ENCODE measurements around the gene GLTP. TPM values are rescaled to one million over a fixed set of nuclear protein-coding genes. Genes with fewer than 3 reads are reported as not detected.

GLTP gene
- total RNA-seq, 1 experiment from 2014 or later, result 27.7 TPM

DNA sequence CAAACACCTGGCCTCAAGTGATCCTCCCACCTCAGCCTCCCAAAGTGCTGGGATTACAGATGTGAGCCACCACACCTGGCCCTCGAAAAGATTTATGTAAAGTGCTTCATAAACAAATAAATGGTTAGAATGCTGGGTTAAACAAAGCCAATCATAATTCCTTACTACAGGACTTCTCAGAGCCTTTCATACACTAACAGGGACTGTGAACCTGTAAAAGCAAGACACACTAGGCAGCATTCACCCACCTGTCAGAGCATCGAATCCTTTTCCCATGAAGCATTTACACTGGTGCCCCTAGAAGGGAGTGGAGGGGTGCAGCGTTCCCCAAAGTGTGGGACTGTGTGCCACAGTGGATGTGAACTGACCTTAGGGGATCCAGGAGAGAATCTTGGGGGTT lies 76.7 kb downstream of the GLTP start:
- Mint-ChIP-seq H3K4me1 (ENCODE audit: low read depth, unreplicated experiment) (no peaks in the 10 kb centered on the region), H3K9me3 (ENCODE audit: low read depth, unreplicated experiment) (no peaks in the 10 kb centered on the region), H3K27me3 (ENCODE audit: unreplicated experiment) (no peaks in the 10 kb centered on the region), H3K4me3 (ENCODE audit: low read depth, unreplicated experiment) (no peak overlapping the region), H3K36me3 (ENCODE audit: insufficient read depth, unreplicated experiment) (peaks cover 6% of the 10 kb centered on the region), H3K27ac (ENCODE audit: unreplicated experiment) (no peak overlapping the region)
- no peak for DNase-seq
- intact Hi-C loops (cut with micrococcal nuclease; ENCODE audit: unreplicated experiment), result loop anchor here (2.0 kb wide), 1 partner anchor 77 kb away; the partner anchor contains the start of gene GLTP
- TF ChIP-seq, protein P1, sequence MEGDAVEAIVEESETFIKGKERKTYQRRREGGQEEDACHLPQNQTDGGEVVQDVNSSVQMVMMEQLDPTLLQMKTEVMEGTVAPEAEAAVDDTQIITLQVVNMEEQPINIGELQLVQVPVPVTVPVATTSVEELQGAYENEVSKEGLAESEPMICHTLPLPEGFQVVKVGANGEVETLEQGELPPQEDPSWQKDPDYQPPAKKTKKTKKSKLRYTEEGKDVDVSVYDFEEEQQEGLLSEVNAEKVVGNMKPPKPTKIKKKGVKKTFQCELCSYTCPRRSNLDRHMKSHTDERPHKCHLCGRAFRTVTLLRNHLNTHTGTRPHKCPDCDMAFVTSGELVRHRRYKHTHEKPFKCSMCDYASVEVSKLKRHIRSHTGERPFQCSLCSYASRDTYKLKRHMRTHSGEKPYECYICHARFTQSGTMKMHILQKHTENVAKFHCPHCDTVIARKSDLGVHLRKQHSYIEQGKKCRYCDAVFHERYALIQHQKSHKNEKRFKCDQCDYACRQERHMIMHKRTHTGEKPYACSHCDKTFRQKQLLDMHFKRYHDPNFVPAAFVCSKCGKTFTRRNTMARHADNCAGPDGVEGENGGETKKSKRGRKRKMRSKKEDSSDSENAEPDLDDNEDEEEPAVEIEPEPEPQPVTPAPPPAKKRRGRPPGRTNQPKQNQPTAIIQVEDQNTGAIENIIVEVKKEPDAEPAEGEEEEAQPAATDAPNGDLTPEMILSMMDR (IDR thresholded peaks at IDR 0.05; ENCODE audit: unreplicated experiment), result no peak
- CTCF ChIA-PET, result interaction anchor here (2.9 kb wide), 1 partner anchor 42 kb away, joined by 24 read pairs; no protein-coding TSS in a partner anchor
- BruUV-seq (replicated peaks), result no TSS peak

DNA sequence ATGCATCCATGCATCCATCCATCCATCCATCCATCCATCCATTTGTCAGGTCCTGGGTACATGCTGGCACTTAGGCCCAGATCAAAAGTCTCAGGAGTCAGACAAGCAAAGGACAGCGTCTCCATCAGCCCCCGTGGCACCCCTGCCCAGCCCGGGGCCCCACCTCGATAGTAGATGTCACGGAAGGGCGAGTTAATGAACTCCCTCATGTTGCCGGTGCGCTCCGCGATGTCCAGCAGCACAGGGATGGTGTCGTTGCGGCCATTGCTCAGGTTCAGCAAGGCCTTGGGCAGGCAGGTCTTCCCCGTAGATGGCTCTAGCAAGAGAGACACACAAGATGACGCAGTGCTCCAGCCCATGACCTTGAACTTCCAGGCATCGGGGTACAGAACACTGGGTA lies 77.5 kb downstream of the GLTP start:
- no peak for DNase-seq
- Mint-ChIP-seq H3K4me1 (ENCODE audit: low read depth, unreplicated experiment) (no peaks in the 10 kb centered on the region), H3K9me3 (ENCODE audit: low read depth, unreplicated experiment) (no peaks in the 10 kb centered on the region), H3K27me3 (ENCODE audit: unreplicated experiment) (no peaks in the 10 kb centered on the region), H3K36me3 (ENCODE audit: insufficient read depth, unreplicated experiment) (peaks cover 11% of the 10 kb centered on the region), H3K27ac (ENCODE audit: unreplicated experiment) (no peak overlapping the region), H3K4me3 (ENCODE audit: low read depth, unreplicated experiment) (no peak overlapping the region)
- intact Hi-C loops (cut with micrococcal nuclease; ENCODE audit: unreplicated experiment), result no loop called here
- TF ChIP-seq, protein P1 (IDR thresholded peaks at IDR 0.05; ENCODE audit: unreplicated experiment), result no peak
- no TSS peak for BruUV-seq (replicated peaks)
- CTCF ChIA-PET, result no interaction called here

Small RNAs within 50 kb of the gene (microRNA-seq; reads per million reads assigned to microRNA genes)
- gene MIR4497, result not detected

Other genes starting within 250 kb of the GLTP start
- gene FAM222A, start 166.7 kb downstream of the GLTP start, total RNA-seq (2022), result 2.4 and 3.1 TPM in 2 replicates
- 13.0 and 25.3 TPM in 2 replicates for gene TRPV4, start 47.1 kb downstream of the GLTP start, total RNA-seq (2022)
- gene TCHP, start 19.7 kb upstream of the GLTP start, total RNA-seq (2022), result 28.0 and 28.8 TPM in 2 replicates
- 56.0 TPM in 2 replicates for gene GIT2, start 115.8 kb upstream of the GLTP start, total RNA-seq (2022)
- 34.5 and 40.4 TPM in 2 replicates for gene ANKRD13A, start 118.9 kb upstream of the GLTP start, total RNA-seq (2022)
- 14.2 and 14.7 TPM in 2 replicates for gene C12orf76, start 168.0 kb upstream of the GLTP start, total RNA-seq (2022)
- gene IFT81, start 243.8 kb upstream of the GLTP start, total RNA-seq (2022), result 13.0 and 16.4 TPM in 2 replicates

Measured in Calu3 (cell line).